Activated gamma-delta T cell (primary cell): ENCODE measurements around the gene SRXN1.

Experiments used
- DNase-seq: peaks from one replicate; lab custom pipeline; 2025; lab: John Stamatoyannopoulos, UW

Gene SRXN1

DNA sequence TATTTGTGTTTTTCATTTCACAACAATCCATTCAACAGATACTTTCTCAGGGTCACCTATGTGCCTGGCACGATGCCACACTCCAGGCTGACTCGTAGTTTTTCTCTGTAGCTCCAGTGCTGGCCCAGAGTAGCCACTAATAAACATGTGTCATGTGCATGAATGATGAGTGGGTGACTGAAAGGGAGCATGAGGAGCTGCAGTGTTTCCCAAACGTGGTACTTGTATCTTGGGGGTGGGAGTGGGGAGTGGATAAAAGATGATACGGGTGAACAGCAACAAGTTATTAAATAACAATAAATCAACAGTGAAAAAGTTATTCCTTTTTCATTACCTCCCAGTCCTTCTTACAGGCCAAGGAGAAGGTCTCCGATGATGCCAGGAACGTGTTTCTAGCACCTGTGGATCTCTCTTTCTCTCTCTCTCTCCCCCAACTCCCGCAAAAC is 17.1 kb downstream of the SRXN1 start:
- no peak for DNase-seq

DNA sequence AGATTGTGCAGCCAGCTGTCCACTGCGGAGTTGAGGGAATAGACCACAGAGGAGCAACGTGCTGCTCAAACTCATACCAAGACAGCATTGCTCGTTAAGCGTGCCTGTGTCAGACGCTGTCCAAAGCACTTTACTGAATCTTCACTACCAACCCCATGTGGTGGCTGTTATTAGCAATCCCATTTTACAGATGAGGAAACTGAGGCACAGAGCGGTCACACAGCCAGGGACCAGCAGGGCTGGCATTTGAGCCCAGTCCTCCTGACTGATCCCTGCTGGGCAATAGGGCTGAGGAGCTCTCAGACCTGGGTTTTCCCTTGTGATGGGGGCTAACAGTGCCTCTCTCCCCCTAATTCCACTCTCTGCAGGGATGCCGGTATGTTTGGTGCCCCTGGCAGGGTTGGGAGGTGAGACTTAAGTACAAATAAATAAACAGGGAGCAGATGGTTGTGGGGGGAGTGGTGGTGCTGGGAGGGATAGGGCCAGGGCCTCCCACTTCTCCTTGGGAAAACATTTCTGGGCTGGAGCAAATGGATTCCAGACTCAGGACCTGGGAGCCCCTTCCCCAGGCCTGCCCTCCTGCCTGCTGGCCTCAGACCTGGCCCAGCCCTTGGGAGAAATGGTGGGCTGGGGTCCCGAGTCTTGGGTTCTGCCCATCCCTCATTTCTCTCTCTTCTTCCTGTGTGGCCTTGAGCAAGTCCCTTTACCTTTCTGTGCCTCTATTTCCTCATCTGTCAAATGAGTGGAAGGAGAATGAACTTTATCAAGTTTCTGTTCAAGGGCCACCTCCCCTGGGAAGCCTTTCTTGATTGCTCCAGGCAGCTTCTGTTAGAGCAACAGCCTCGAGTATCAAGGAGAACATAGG is 17.7 kb downstream of the SRXN1 start:
- no peak for DNase-seq

DNA sequence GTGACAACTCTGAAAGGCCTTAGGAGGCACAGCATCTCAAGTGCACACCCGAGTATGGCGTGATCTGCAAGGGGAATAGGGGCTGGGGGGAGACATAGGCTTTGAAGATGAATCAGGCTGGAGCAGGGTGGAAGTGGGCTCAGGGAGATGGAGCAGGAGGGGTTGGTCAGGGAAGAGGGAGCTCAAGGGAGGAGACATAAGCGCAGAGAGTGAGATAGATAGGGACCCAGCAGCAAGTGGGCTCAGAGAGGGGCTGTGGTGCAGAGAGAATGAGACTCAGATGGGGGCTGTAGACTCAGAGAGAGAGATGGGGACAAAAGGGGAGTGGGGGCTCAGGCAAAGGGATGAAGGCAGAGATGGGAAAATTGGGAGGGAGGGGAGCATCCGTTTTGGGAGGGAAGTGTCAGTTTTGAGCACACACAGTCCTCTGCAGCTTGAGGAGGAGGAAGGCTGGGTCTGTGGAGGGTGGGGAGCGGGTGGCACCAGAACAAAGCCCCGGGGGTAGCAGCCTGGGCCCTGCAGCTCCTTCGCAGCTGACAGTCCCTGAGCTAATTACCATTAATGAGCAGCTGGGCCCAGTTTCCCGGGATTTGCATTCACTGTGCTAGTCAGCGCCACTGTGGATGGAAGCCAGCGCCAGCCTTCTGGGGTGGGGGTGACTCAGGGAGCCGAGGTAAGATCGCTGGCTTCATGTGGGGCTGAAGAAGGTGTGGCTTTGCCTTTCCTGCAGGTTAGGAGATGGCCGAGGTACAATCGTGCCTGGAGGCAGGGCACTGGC is 18.7 kb downstream of the SRXN1 start:
- DNase-seq = no peak

GRCh38 chr20:631101-631500 is 21.9 kb downstream of the SRXN1 start:
- no peak for DNase-seq

- DNase-seq = no peak
Measured at GRCh38 chr20:626579-626978, 26.4 kb downstream of the SRXN1 start.

DNA sequence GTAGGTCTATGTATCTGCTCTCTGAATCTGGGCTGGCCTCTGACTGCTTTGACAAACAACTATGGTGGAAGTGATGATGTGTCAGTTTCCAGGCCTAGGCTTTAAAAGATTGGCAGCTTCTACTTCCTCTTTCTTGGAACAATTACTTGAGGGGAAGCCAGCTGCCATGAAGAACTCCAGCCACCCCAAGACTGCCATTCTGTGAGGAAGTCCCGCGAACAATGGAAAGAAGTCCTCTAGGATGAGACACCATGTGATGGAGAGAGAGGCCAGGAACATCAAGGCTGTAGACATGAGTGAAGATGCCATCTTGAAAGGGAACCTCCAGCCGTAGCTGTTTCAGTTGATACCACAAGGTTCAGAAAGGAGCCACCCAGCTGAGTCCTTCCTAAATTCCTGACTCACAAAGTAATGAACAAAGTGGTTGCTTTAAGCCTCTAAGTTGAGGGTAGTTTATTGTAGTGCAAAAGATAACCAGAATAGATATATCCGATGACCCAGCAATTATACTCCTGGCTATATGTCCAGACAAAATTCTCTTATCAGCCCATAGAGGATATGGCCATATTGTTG is 27.6 kb downstream of the SRXN1 start:
- no peak for DNase-seq

GRCh38 chr20:623704-624103 is 29.3 kb downstream of the SRXN1 start:
- no peak for DNase-seq

- no peak for DNase-seq
Measured at GRCh38 chr20:623021-623420, 30.0 kb downstream of the SRXN1 start.

DNA sequence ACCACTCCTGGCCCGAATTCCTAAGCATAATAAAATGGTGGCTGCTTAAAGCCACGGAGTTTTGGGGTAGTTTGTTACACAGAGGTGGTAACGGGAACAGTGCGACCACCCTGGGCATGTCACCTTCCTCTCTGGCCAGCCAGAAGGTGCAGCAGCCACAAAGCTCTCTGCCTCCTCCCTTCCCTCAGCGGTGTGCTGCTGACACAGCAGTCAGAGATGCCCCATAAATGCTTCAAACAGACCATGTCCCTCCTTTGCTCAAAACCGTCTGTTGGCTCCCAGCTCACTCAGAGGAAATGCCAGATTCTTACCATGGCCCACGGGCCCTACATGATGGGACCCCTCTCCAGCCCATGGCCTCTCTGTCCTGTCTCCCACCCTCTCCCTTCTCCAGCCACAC is 30.8 kb downstream of the SRXN1 start:
- no peak for DNase-seq

- no peak for DNase-seq
Measured at GRCh38 chr20:621125-621756, 31.8 kb downstream of the SRXN1 start.

DNA sequence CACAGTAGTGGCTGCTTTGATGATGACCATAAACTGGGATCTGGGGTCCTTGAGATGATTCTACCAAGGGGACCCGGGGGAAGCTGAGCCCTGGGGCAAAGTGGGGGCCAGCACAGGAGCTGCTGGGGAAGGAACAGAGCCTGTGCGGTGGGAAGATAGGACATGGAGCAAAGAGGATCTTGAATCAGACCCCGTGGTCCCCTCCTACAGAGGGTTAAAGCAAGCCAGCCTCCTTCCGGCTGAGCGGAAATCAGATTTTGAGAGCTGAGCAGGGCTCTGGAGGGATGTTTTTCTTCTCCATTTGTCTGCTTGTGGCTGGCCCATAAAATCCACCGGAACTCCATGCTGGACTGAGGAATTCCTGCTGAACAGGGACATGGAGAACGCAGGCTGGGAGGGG is 32.8 kb downstream of the SRXN1 start:
- no peak for DNase-seq

DNA sequence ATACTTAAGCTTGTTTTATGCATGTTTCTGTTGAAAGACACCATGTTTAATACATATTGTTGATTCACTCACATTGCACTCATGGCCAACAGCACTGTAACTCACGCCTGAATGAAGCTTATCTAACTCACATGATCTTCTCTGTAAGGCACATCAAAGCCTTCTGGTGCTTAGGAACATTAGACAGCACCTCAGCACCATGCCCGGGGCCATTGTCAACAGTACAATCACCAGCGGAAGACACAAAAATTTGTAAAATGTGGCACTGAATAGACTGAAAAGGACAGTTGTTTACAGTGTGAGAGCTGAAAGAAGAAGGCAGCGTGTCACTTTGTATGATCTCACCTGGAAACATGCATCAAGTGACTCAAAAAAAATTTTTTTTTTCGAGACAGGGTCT is 34.0 kb downstream of the SRXN1 start:
- DNase-seq = no peak

DNA sequence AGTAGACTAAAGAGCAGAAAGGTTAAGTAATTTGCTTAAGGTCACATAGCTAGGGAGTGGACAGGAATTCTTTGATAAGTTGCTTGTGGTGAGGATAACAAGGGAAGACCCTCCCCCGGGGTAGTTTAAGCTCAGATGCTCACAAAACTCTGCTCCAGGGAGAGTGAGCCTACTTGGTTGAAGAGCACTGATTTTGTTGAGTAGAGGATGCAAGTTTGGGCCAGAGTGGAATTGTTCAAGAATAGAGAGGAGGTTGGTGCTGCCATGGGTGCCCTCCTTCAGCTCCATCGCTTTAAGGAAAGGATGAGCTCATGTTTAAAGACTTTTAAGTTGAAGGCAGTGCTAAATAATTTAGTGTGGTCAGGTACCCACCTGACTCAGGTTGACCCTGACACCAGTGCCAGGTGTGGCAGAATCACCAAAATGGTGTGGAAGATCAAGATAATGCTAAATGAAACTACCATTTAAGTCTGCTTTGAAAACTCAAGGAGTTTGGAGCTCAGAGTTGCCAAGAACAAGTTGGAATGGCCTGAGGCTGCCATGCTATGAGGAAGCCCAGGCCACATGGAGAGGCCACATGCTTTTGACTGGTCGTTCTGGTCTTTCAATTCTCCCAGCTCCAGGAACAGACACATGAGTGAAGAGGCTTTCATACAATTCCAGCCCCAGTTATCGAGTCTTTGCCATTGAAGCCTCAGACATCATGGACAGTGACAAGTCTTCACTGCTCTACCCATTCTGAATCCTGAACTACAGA is 34.9 kb downstream of the SRXN1 start:
- DNase-seq = no peak

- DNase-seq = no peak
Measured at GRCh38 chr20:615514-615913, 37.5 kb downstream of the SRXN1 start.

- DNase-seq = no peak
Measured at GRCh38 chr20:611843-612185, 41.2 kb downstream of the SRXN1 start.

GRCh38 chr20:611047-611842 is 41.8 kb downstream of the SRXN1 start:
- DNase-seq = no peak

GRCh38 chr20:610130-611046 is 42.6 kb downstream of the SRXN1 start, which contains the start of gene TCF15:
TCF15 (minus strand) TSS chr20:610309; CDS start chr20:610237, 72 bp downstream.
- DNase-seq = no peak

DNA sequence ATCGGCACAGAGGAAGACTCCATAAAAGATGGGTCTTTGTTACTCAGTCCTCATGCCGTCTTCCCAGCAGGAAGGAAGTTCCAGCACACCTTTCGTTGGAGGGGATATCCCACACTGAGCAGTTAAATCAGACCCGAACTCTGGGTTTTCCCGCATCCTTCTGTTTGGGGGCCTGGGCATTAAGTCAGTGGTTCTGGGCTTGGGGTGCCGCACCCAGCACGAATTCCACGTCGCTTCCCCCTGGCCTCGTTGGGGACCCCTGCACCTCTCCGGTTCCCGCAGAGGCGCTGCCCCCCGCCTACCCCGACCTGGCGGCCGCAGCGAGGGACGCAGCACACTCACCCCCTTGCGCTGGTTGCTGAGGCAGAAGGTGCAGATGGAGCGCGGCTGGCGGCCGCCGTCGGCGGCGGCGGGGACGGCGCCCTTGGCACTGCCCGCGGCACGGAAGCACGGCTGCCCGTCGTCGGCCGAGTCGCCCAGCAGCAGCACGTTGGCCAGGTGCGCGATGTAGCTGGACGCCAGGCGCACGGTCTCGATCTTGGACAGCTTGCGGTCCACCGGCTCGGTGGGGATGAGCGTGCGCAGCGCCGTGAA is 43.5 kb downstream of the SRXN1 start:
- DNase-seq = no peak

- no peak for DNase-seq
Measured at GRCh38 chr20:608970-609369, 44.0 kb downstream of the SRXN1 start.
